ENCODE measurements around the gene COG5.
A peak's percentile ranks its signal among the peaks of the same experiment; 100 is the strongest.

Gene COG5

GRCh38 chr7:107370816-107371215 is 192.9 kb downstream of the COG5 start:
- Histone ChIP-seq H3K4me3 (ENCODE audit: insufficient read depth in 1 of 2, low read depth in 1 of 2, low read length in 2 of 2) (no peak overlapping the region), H3K23ac (ENCODE audit: low read length in 2 of 2) (no peak overlapping the region), H4K91ac (ENCODE audit: low read length) (no peak overlapping the region), H2AK5ac (ENCODE audit: low read length, severe bottlenecking) (no peak overlapping the region), H3K4me1 (ENCODE audit: control insufficient read depth, insufficient read depth, low read depth, low read length) (no peaks in the 10 kb centered on the region), H2BK15ac (ENCODE audit: low read depth, poor library complexity, severe bottlenecking) (no peak overlapping the region), H3K4ac (ENCODE audit: low read depth in 1 of 2, low read length in 2 of 2) (no peak overlapping the region), H2BK120ac (ENCODE audit: low read depth, low read length) (no peak overlapping the region), H2BK5ac (ENCODE audit: low read depth, low read length, poor library complexity, severe bottlenecking) (no peak overlapping the region), H2BK12ac (ENCODE audit: low read length in 2 of 2) (no peak overlapping the region), H3K27me3 (ENCODE audit: control insufficient read depth in 1 of 2, insufficient read depth in 1 of 2, low read length in 2 of 2) (no peaks in the 10 kb centered on the region), H2AFZ (ENCODE audit: low read depth, low read length) (no peak overlapping the region), H4K8ac (ENCODE audit: low read length) (no peak overlapping the region), H3K18ac (ENCODE audit: low read depth in 1 of 2, low read length in 2 of 2) (no peak overlapping the region), H3K36me3 (ENCODE audit: control insufficient read depth in 1 of 2, insufficient read depth in 2 of 2, low read depth in 1 of 2, low read length in 2 of 2) (no peaks in the 10 kb centered on the region), H3K27ac (ENCODE audit: low read length, poor library complexity, severe bottlenecking) (no peak overlapping the region), H3K4me2 (ENCODE audit: low read length, poor library complexity, severe bottlenecking) (no peak overlapping the region), H3K9ac (ENCODE audit: low read length) (no peak overlapping the region), H3K79me1 (replicated peaks; ENCODE audit: low read length, poor library complexity, severe bottlenecking) (no peaks in the 10 kb centered on the region), H3K14ac (ENCODE audit: low read length in 2 of 2) (no peak overlapping the region), H3K9me3 (ENCODE audit: control insufficient read depth, low read length) (no peaks in the 10 kb centered on the region)
- 100% methylated on average over 1 of the region's 1 CpG for WGBS
- DNase-seq, result no peak

GRCh38 chr7:107364787-107365186 is 198.9 kb downstream of the COG5 start:
- H2AFZ ChIP-seq (ENCODE audit: low read depth, low read length), result no peak overlapping the region
- no CpG with 5 or more reads among the region's 1 CpG for WGBS

DNA sequence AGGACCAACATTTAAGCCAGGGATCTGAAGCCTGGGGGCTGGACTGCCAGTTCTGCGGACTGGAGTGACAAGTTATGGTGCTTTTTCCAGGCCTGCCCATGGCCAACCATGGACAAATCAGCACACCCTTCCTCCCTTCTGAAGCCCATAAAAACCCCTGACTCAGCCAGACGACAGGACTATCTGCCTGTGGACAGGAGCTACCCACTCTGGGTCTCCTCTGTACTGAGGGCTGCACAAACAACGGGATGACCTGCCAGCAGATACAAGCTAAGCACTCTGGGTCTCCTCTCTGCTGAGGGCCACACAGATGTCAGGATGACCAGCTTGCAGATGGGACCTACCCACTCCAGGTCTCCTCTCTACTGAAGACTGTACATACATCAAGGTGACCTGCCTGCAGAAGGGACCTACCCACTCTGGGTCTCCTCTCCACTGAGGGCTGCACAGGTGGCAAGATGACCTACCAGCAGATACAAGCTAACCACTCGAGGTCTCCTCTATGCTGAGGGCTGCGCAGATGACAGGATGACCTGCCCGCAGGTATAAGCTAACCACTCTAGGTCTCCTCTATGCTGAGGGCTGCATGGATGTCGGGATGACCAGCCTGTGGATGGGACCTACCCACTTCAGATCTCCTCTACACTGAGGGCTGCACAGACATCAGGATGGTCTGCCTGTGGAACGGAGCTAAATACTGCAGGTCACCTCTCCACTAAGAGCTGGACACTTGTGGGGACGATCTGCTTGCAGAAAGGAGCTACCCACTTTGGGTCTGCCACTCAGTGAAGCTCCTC is 204.0 kb downstream of the COG5 start:
- H2BK120ac ChIP-seq (ENCODE audit: low read depth, low read length), result no peak overlapping the region
- no peak overlapping the region for H2BK12ac ChIP-seq (ENCODE audit: low read length in 2 of 2)
- no peak overlapping the region for H2AK5ac ChIP-seq (ENCODE audit: low read length, severe bottlenecking)
- no peak overlapping the region for H3K4ac ChIP-seq (ENCODE audit: low read depth in 1 of 2, low read length in 2 of 2)
- H2BK15ac ChIP-seq (ENCODE audit: low read depth, poor library complexity, severe bottlenecking), result no peak overlapping the region
- no peaks in the 10 kb centered on the region for H3K79me1 ChIP-seq (replicated peaks; ENCODE audit: low read length, poor library complexity, severe bottlenecking)
- no peak overlapping the region for H3K18ac ChIP-seq (ENCODE audit: low read depth in 1 of 2, low read length in 2 of 2)
- no peaks in the 10 kb centered on the region for H3K4me1 ChIP-seq (ENCODE audit: control insufficient read depth, insufficient read depth, low read depth, low read length)
- peaks cover 21 to 43% of the 10 kb centered on the region in 2 experiments for H3K36me3 ChIP-seq (ENCODE audit: control insufficient read depth in 1 of 2, insufficient read depth in 2 of 2, low read depth in 1 of 2, low read length in 2 of 2)
- no peak overlapping the region for H3K4me2 ChIP-seq (ENCODE audit: low read length, poor library complexity, severe bottlenecking)
- no peak overlapping the region for H3K4me3 ChIP-seq (ENCODE audit: insufficient read depth in 1 of 2, low read depth in 1 of 2, low read length in 2 of 2)
- H3K9me3 ChIP-seq (ENCODE audit: control insufficient read depth, low read length), result peaks cover 15% of the 10 kb centered on the region
- no peak overlapping the region for H3K23ac ChIP-seq (ENCODE audit: low read length in 2 of 2)
- H4K8ac ChIP-seq (ENCODE audit: low read length), result no peak overlapping the region
- H3K27ac ChIP-seq (ENCODE audit: low read length, poor library complexity, severe bottlenecking), result no peak overlapping the region
- H4K91ac ChIP-seq (ENCODE audit: low read length), result no peak overlapping the region
- no peak overlapping the region for H2BK5ac ChIP-seq (ENCODE audit: low read depth, low read length, poor library complexity, severe bottlenecking)
- H3K27me3 ChIP-seq (ENCODE audit: control insufficient read depth in 1 of 2, insufficient read depth in 1 of 2, low read length in 2 of 2), result no peaks in the 10 kb centered on the region
- H2AFZ ChIP-seq (ENCODE audit: low read depth, low read length), result no peak overlapping the region
- no peak for DNase-seq
- no peak overlapping the region for H3K14ac ChIP-seq (ENCODE audit: low read length in 2 of 2)
- H3K9ac ChIP-seq (ENCODE audit: low read length), result no peak overlapping the region
- 85% methylated on average over 9 of the region's 9 CpGs for WGBS

More at GRCh38 chr7:107364787-107365186, 198.9 kb downstream of the COG5 start:
- no peak overlapping the region for H2BK12ac ChIP-seq (ENCODE audit: low read length in 2 of 2)
- no peak overlapping the region for H3K14ac ChIP-seq (ENCODE audit: low read length in 2 of 2)
- no peak overlapping the region for H3K4me3 ChIP-seq (ENCODE audit: insufficient read depth in 1 of 2, low read depth in 1 of 2, low read length in 2 of 2)
- no peak overlapping the region for H3K4ac ChIP-seq (ENCODE audit: low read depth in 1 of 2, low read length in 2 of 2)
- no peaks in the 10 kb centered on the region for H3K79me1 ChIP-seq (replicated peaks; ENCODE audit: low read length, poor library complexity, severe bottlenecking)
- H3K36me3 ChIP-seq (ENCODE audit: control insufficient read depth in 1 of 2, insufficient read depth in 2 of 2, low read depth in 1 of 2, low read length in 2 of 2), result peaks cover 11 to 28% of the 10 kb centered on the region in 2 experiments
- H4K8ac ChIP-seq (ENCODE audit: low read length), result no peak overlapping the region
- no peak overlapping the region for H3K23ac ChIP-seq (ENCODE audit: low read length in 2 of 2)
- no peak overlapping the region for H3K18ac ChIP-seq (ENCODE audit: low read depth in 1 of 2, low read length in 2 of 2)
- H2BK120ac ChIP-seq (ENCODE audit: low read depth, low read length), result no peak overlapping the region
- H3K4me1 ChIP-seq (ENCODE audit: control insufficient read depth, insufficient read depth, low read depth, low read length), result no peaks in the 10 kb centered on the region
- no peak overlapping the region for H2AK5ac ChIP-seq (ENCODE audit: low read length, severe bottlenecking)
- no peak overlapping the region for H4K91ac ChIP-seq (ENCODE audit: low read length)
- no peak overlapping the region for H2BK5ac ChIP-seq (ENCODE audit: low read depth, low read length, poor library complexity, severe bottlenecking)
- H3K9ac ChIP-seq (ENCODE audit: low read length), result no peak overlapping the region
- peaks cover 10% of the 10 kb centered on the region for H3K9me3 ChIP-seq (ENCODE audit: control insufficient read depth, low read length)
- H2BK15ac ChIP-seq (ENCODE audit: low read depth, poor library complexity, severe bottlenecking), result no peak overlapping the region
- no peak overlapping the region for H3K4me2 ChIP-seq (ENCODE audit: low read length, poor library complexity, severe bottlenecking)
- H3K27me3 ChIP-seq (ENCODE audit: control insufficient read depth in 1 of 2, insufficient read depth in 1 of 2, low read length in 2 of 2), result no peaks in the 10 kb centered on the region
- H3K27ac ChIP-seq (ENCODE audit: low read length, poor library complexity, severe bottlenecking), result no peak overlapping the region
- DNase-seq, result no peak

- WGBS, result 100% methylated on average over 1 of the region's 2 CpGs
- Histone ChIP-seq H2AK5ac (ENCODE audit: low read length, severe bottlenecking) (no peak overlapping the region), H4K91ac (ENCODE audit: low read length) (no peak overlapping the region), H2AFZ (ENCODE audit: low read depth, low read length) (no peak overlapping the region), H2BK120ac (ENCODE audit: low read depth, low read length) (no peak overlapping the region), H4K8ac (ENCODE audit: low read length) (no peak overlapping the region), H2BK15ac (ENCODE audit: low read depth, poor library complexity, severe bottlenecking) (no peak overlapping the region), H3K14ac (ENCODE audit: low read length in 2 of 2) (no peak overlapping the region), H3K23ac (ENCODE audit: low read length in 2 of 2) (no peak overlapping the region), H3K18ac (ENCODE audit: low read depth in 1 of 2, low read length in 2 of 2) (no peak overlapping the region), H3K4me2 (ENCODE audit: low read length, poor library complexity, severe bottlenecking) (no peak overlapping the region), H3K4me1 (ENCODE audit: control insufficient read depth, insufficient read depth, low read depth, low read length) (no peaks in the 10 kb centered on the region), H2BK5ac (ENCODE audit: low read depth, low read length, poor library complexity, severe bottlenecking) (no peak overlapping the region), H3K4ac (ENCODE audit: low read depth in 1 of 2, low read length in 2 of 2) (no peak overlapping the region), H3K79me1 (replicated peaks; ENCODE audit: low read length, poor library complexity, severe bottlenecking) (no peaks in the 10 kb centered on the region), H3K9me3 (ENCODE audit: control insufficient read depth, low read length) (peaks cover 13% of the 10 kb centered on the region), H3K4me3 (ENCODE audit: insufficient read depth in 1 of 2, low read depth in 1 of 2, low read length in 2 of 2) (no peak overlapping the region), H2BK12ac (ENCODE audit: low read length in 2 of 2) (no peak overlapping the region), H3K27me3 (ENCODE audit: control insufficient read depth in 1 of 2, insufficient read depth in 1 of 2, low read length in 2 of 2) (no peaks in the 10 kb centered on the region), H3K9ac (ENCODE audit: low read length) (peak overlapping the region; percentile 19), H3K36me3 (ENCODE audit: control insufficient read depth in 1 of 2, insufficient read depth in 2 of 2, low read depth in 1 of 2, low read length in 2 of 2) (peaks cover 18 to 23% of the 10 kb centered on the region in 2 experiments), H3K27ac (ENCODE audit: low read length, poor library complexity, severe bottlenecking) (no peak overlapping the region)
- peak; percentile 12 for DNase-seq
These were observed 208.1 kb downstream of the COG5 start for GRCh38 chr7:107355616-107356015.

Data from mesenchymal stem cell (in vitro differentiated cells and primary cell).